Measurements from ENCODE around the gene GTF3C6.
A peak's percentile ranks its signal among the peaks of the same experiment; 100 is the strongest.
"Not testable (repeated sequence)": the region's sequence is repeated elsewhere in the genome, so short reads cannot be mapped to it uniquely, and the experiment has no call there.

The GTF3C6 gene

DNA sequence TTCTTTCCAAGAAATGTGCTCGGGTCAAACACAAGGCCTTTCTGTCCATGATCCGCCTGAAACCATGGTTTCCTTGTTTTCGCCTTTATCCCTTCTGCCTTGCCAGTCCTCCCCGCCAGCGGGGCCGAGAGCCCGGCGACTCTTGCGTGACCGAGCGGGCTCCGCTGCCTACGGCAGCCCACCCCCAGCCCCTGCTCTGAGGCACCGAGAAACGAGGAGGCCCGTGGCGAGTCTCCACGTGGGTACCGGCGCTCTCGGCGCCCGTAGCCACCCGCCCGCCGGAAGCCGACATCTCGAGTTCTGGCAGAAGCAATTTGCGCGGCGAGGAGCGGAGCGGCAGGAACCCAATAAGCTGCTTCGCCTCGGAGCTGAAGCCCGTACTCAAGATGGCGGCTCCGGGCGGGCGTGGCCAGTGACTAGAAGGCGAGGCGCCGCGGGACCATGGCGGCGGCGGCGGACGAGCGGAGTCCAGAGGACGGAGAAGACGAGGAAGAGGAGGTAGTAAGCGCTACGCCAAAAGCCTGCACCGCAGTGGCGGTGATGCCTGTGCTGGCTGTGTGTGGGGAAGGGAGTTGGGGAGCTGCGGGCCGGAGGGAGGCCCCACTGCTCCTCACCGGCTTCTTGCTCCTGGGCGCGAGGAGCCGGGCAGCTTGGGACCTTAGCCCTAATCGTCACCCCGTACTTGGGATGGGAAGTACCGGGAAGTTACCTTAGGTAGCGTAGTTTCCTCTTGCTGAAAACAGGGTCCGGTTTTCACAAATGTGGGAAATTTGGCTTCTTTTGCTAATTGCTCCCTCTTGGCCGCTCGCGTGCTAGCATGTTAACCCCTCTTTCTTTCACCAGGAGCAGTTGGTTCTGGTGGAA, at the start of gene GTF3C6:
Gene GTF3C6, plus strand, starts transcription at position 378 of the 864 bp plus-strand sequence. Its CDS starts 64 bp downstream, at position 442.
- DNase-seq (ENCODE audit: low read depth in 2 of 2): peak; percentile 87 to 88

GRCh38 chr6:110930781-110931180, 27.7 kb upstream of the GTF3C6 start:
- DNase-seq (ENCODE audit: low read depth in 2 of 2): no peak

GRCh38 chr6:110933912-110934311, 24.6 kb upstream of the GTF3C6 start:
- DNase-seq (ENCODE audit: low read depth in 2 of 2): no peak

DNA sequence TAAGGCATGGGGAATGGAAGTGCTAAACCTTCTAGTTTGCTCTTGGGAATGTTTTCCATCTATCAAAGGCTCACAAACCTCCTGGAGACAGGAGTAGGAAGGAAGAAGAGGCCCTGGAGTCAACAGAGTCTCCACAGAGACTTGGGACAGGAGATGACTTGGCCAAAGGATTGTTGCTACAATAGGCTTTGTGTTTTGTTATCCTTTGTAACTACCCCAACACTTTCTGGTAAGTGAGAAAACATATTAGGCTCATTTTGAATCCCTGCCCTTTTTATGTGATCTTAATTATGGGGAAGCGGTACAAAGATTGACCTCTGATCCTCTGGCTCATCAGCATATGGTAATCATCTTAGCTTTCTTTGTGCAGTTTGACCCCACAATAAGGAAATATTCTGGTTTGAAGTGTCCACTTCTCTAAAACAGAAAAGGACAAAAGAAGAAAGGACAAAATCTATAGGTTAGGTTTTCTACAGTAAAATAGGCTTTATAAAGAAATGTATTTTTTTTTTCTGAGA, 24.1 kb upstream of the GTF3C6 start:
- no peak for DNase-seq (ENCODE audit: low read depth in 2 of 2)

DNA sequence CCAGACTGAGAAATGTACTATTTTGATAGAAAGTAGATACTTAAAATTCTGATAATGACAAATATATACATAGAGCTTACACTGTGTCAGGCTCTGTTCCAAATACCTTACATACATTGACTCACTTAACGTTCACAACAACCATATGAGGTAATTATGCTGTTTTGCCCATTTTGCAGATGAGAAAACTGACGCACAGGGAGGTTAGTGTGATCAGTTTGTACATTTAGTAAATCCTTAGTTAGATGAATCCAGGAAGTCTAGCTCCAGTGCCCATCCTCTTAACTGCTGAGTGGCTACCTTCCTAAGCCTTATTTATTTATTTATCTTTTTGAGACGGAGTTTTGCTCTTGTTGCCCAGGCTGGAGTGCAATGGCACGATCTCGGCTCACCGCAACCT, 23.3 kb upstream of the GTF3C6 start:
- no peak for DNase-seq (ENCODE audit: low read depth in 2 of 2)

DNA sequence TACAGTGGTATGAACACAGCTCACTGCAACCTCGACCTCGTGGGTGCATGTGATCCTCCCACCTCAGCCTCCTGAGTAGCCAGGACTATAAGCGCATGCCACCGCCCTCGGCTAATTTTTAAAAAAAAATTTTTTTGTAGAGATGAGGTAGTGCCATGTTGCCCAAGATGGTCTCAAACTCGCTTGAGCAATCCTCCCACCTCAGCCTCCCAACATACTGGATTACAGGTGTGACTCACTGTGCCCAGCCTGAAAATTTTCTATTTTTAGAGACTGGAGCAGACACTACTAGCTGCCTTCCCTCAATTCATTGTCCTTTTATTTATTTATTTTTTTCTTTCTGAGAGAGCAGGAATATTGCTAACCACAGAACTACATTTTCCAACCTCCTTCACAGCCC, 20.3 kb upstream of the GTF3C6 start:
- DNase-seq (ENCODE audit: low read depth in 2 of 2): no peak

DNA sequence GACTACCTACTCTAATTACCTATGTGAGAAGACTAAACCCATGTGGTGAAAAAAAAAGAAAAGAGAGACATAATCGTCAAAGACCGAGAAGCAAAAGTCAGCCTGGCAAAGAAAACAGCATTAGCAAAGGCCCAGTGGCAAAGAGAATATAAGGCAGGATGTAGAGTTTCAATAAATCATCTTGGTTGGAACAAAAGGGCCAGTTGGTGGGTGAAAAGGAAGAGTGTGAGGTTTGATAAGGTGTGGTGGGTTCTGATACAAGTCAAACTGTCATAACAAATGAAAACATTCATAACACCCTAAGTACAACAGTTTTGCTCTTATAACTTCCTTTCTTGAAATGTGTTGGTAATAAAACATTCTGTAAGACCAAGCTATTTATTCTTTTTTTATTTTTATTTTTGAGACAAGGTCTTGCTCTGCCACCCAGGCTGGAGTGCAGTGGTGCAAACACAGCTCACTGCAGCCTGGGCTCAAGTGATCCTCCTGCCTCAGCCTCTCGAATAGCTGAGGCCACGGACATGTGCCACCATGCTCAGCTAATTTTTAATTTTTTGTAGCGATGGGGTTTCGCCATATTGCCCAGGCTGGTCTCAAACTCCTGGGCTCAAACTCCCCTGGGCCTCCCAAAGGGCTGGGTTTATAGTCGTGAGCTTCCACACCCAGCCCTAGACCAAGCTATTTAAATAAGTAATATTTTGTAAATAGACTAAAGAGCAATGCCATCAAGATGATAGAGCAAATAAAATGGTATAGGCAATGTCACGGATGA, 18.9 kb upstream of the GTF3C6 start:
- DNase-seq (ENCODE audit: low read depth in 2 of 2): no peak

DNA sequence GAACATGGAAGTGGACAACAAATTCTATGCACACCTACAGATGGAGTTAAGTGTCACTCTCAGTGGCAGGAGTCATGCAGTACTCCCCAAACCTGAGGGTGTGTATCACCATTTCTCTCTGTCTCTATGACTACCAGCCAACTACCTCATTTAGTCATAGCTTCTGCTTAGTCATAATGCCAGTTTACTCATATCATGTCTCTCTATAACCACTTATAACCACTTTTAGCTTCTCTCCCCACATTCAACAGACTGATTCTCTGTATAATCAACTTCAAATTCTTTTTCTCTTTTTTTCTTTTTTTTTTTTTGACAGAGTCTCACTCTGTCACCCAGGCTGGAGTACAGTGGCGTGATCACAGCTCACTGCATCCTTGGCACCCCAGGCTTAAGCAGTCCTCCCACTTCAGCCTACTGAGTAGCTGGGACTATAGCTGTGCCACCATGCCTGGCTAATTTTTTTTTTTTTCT, 13.8 kb upstream of the GTF3C6 start:
- DNase-seq (ENCODE audit: low read depth in 2 of 2): peak in 1 of 2 donors; percentile 22

DNA sequence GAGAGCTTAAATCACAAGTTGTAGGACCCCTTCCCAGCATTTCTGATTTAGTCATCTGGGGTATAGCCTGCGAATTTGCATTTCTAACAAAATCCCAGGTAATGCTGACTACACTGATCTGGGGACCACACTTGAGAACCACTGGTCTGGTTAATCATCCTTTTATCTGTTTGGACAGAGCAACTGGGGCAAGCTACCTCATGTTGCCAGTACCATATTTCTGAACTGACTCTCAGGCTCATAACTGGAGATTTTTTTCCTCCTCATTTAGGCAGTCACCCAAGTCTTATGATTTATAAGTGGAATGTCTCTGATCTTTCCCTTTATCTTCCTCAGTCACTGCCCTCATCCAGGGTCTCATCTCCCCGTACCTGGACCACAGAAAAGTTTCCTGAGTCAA, 12.0 kb upstream of the GTF3C6 start:
- DNase-seq (ENCODE audit: low read depth in 2 of 2): no peak

DNA sequence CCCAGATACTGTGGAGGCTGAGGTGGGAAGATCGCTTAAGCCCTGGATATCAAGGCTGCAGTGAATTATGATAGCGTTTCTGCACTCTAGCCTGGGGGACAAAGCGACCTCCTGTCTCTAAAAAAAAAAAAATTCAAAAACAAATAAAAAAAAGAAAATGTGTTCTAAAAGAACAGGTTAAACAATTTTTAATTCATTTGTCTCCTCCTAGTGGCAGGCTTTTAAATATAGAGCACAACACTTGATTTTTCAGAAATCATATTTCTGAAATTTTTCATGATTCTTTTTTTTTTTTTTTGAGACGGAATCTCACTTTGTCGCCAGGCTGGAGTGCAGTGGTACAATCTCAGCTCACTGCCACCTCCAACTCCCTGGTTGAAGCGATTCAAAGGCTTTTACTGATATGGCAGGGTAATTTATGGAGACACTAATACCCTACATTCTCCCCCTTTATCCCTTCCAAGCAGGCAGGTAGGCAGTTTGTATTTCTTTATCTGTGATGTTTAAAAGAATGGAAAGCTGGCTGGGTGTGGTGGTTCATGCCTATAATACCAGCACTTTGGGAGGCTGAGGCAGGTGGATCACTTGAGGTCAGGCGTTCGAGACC, 8.7 kb upstream of the GTF3C6 start:
- no peak for DNase-seq (ENCODE audit: low read depth in 2 of 2)

GRCh38 chr6:110950440-110950839, 8.1 kb upstream of the GTF3C6 start:
- no peak for DNase-seq (ENCODE audit: low read depth in 2 of 2)

DNA sequence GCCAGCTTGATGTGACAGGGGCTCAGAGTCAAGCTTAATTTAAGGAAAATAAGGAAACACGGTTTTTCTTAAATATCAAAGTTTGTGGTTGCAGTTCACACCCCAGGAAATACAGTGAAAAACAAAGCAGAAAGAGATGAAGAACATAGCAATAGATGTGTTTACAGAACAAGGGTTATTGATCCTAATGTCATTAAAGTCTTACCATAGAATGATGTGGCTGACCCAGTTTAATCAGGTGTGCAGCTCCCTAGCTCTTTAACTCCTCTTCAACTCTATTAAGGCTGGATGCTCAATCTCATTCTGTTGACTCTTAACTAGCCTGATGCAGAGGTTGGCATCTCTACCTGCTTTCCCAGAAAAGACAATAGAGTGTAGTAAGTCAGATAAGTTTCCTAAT, 7.5 kb upstream of the GTF3C6 start:
- DNase-seq (ENCODE audit: low read depth in 2 of 2): no peak

DNA sequence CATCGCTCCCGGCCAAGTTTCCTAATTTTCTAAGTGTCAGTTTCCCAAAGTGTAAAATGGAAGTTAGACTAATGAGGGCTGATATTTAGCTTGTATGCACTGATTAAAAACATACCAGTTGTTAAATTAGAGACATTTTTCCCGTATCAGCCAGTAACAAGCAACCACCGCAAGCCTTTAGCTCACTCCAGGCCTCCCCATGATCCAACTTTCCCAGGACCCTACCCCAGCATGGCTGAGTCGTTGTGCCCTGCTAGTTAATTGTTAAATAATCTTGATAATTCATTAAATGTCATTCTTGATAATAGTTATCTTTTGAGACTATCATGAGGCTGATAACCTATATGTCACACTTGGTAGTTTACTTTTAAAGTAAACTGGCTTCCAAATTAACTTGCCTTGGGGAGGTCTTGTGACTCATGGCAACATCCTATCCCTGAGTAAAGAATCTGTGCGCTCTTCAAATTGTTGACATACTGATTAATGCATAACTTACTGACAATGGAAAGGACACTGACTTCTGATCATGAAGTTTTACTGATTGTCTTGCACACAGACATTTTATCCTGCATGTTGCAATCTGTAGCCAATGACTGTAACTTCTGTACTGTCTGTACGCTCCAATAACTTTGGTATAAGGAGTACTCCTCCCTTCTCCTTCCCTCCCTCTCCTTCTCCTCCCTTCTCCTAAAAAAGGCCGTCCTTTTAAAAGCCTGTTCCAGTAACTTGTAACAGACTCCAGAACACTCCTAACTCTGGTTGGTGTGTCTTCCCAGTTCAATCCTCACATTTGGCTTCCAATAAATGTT, 6.3 kb upstream of the GTF3C6 start:
- DNase-seq (ENCODE audit: low read depth in 2 of 2): no peak

GRCh38 chr6:110953633-110954303, 4.7 kb upstream of the GTF3C6 start:
- DNase-seq (ENCODE audit: low read depth in 2 of 2): no peak

DNA sequence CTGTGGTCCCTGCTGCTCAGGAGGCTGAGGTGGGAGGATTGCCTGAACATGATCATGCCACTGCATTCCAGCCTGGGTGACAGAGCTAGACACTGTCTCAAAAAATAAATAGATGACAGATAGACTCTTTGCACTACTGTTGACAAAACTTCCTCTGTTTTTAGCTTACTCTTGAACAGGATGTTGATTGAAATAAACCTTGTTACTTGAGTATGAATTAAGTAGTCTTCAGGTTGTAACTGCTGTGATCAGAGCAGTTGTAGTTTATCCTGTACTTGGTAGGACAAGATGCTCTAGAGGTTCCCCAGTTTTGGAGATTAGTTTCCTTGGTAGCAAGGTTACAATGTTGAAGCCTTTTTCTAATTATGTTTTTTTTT, 1.5 kb downstream of the GTF3C6 start:
- DNase-seq (ENCODE audit: low read depth in 2 of 2): no peak

DNA sequence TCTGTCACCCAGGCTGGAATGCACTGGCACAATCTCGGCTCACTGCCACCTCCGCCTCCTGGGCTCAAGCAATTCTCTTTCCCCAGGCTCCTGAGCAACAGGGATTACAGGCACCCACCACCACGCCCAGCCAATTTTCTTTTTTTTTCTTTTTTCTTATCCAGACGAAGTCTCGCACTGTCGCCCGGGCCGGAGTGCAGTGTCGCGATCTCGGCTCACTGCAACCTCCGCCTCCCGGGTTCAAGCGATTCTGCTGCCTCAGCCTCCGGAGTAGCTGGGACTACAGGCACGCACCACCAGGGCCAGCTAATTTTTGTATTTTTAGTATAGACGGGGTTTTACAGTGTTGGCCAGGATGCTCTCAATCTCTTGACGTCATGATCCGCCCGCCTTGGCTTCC, 4.1 kb downstream of the GTF3C6 start:
- DNase-seq (ENCODE audit: low read depth in 2 of 2): not testable (repeated sequence)

GRCh38 chr6:110965629-110966229, 7.2 kb downstream of the GTF3C6 start:
- no peak for DNase-seq (ENCODE audit: low read depth in 2 of 2)

GRCh38 chr6:110968661-110969060, 10.2 kb downstream of the GTF3C6 start:
- not testable (repeated sequence) for DNase-seq (ENCODE audit: low read depth in 2 of 2)

- no peak for DNase-seq (ENCODE audit: low read depth in 2 of 2)
Measured at GRCh38 chr6:110971468-110971867, 13.0 kb downstream of the GTF3C6 start.

GRCh38 chr6:110976575-110976974, 18.1 kb downstream of the GTF3C6 start:
- DNase-seq (ENCODE audit: low read depth in 2 of 2): no peak
